PFSK-1 (cell line): ENCODE results near the gene CEACAM1.

Source experiments
- FOXP2 ChIP-seq: optimal IDR thresholded peaks from 2 replicates; pipeline ENCODE3; 2011; ENCODE audit warnings: borderline replicate concordance, control low read depth, inconsistent platforms; ENCODE audit not compliant: insufficient read depth; ENCODE audit errors: extremely low read length, extremely low read depth
- POLR2AphosphoS5 ChIP-seq: IDR thresholded peaks from 2 replicates; pipeline ENCODE4 v1.6.1; 2012; ENCODE audit warnings: low read depth, mild to moderate bottlenecking, control low read depth, low read length, moderate library complexity
- SIN3A ChIP-seq: IDR thresholded peaks from 2 replicates; pipeline ENCODE4 v1.6.1; 2012; ENCODE audit warnings: mild to moderate bottlenecking, low read length, moderate library complexity, borderline replicate concordance; ENCODE audit not compliant: insufficient read depth
- TF ChIP-seq, protein P1 (sequence below), 2 experiments: IDR thresholded peaks; 2 replicates each; pipeline versions ENCODE4 v1.6.1 to v1.8.0; 2011 to 2012; ENCODE audit warnings: low read depth in 2 of 2, low read length in 2 of 2, control low read depth in 1 of 2, inconsistent platforms in 1 of 2, mild to moderate bottlenecking in 1 of 2, moderate library complexity in 1 of 2; ENCODE audit not compliant: insufficient read depth in 1 of 2

- TF ChIP-seq POLR2AphosphoS5 (no peak), FOXP2 (no peak), SIN3A (no peak)
- TF ChIP-seq, protein P1, sequence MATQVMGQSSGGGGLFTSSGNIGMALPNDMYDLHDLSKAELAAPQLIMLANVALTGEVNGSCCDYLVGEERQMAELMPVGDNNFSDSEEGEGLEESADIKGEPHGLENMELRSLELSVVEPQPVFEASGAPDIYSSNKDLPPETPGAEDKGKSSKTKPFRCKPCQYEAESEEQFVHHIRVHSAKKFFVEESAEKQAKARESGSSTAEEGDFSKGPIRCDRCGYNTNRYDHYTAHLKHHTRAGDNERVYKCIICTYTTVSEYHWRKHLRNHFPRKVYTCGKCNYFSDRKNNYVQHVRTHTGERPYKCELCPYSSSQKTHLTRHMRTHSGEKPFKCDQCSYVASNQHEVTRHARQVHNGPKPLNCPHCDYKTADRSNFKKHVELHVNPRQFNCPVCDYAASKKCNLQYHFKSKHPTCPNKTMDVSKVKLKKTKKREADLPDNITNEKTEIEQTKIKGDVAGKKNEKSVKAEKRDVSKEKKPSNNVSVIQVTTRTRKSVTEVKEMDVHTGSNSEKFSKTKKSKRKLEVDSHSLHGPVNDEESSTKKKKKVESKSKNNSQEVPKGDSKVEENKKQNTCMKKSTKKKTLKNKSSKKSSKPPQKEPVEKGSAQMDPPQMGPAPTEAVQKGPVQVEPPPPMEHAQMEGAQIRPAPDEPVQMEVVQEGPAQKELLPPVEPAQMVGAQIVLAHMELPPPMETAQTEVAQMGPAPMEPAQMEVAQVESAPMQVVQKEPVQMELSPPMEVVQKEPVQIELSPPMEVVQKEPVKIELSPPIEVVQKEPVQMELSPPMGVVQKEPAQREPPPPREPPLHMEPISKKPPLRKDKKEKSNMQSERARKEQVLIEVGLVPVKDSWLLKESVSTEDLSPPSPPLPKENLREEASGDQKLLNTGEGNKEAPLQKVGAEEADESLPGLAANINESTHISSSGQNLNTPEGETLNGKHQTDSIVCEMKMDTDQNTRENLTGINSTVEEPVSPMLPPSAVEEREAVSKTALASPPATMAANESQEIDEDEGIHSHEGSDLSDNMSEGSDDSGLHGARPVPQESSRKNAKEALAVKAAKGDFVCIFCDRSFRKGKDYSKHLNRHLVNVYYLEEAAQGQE (IDR thresholded peaks at IDR 0.05; ENCODE audit: insufficient read depth in 1 of 2, low read depth in 2 of 2, low read length in 2 of 2), result 0 out of 4 replicates have a peak, but pooled peaks of 1 of the 2 experiments have one; percentile 40
Measured at GRCh38 chr19:42471554-42472249, 56.6 kb downstream of the CEACAM1 start.
